GM18873 (cell line): Measurements from ENCODE around the gene DCT.
"Not testable (repeated sequence)": the region's sequence is repeated elsewhere in the genome, so short reads cannot be mapped to it uniquely, and the experiment has no call there.

ENCODE experiments used
- ATAC-seq: cut with Tn5 transposase; IDR thresholded peaks from one replicate; pipeline ENCODE4 v1.9.1; 2021; ENCODE audit warnings: mild to moderate bottlenecking, moderate library complexity, moderate number of reproducible peaks; ENCODE audit not compliant: unreplicated experiment, low FRiP score

Gene DCT

GRCh38 chr13:94479616-94480015 is at the start of gene DCT:
Gene DCT (minus strand): TSS chr13:94479682. CDS start chr13:94479255, 427 bp downstream.
- no peak for ATAC-seq

GRCh38 chr13:94526956-94527355 is 47.5 kb upstream of the DCT start:
- not testable (repeated sequence) for ATAC-seq

GRCh38 chr13:94525781-94526180 is 46.3 kb upstream of the DCT start:
- ATAC-seq, result no peak

- no peak for ATAC-seq
Measured at GRCh38 chr13:94524407-94524806, 44.9 kb upstream of the DCT start.

- no peak for ATAC-seq
Measured at GRCh38 chr13:94520001-94520400, 40.5 kb upstream of the DCT start.

- ATAC-seq, result no peak
Measured at GRCh38 chr13:94516456-94516855, 37.0 kb upstream of the DCT start.

GRCh38 chr13:94515911-94516310 is 36.4 kb upstream of the DCT start:
- ATAC-seq, result no peak

- ATAC-seq, result no peak
Measured at GRCh38 chr13:94515374-94515773, 35.9 kb upstream of the DCT start.

- ATAC-seq, result no peak
Measured at GRCh38 chr13:94513026-94513425, 33.5 kb upstream of the DCT start.

GRCh38 chr13:94505730-94506129 is 26.2 kb upstream of the DCT start:
- ATAC-seq, result no peak

GRCh38 chr13:94503851-94504250 is 24.4 kb upstream of the DCT start:
- no peak for ATAC-seq

GRCh38 chr13:94498831-94499230 is 19.3 kb upstream of the DCT start:
- ATAC-seq, result not testable (repeated sequence)

GRCh38 chr13:94495806-94496205 is 16.3 kb upstream of the DCT start:
- ATAC-seq, result no peak

- ATAC-seq, result no peak
Measured at GRCh38 chr13:94494026-94494425, 14.5 kb upstream of the DCT start.

- no peak for ATAC-seq
Measured at GRCh38 chr13:94487043-94487442, 7.6 kb upstream of the DCT start.

- no peak for ATAC-seq
Measured at GRCh38 chr13:94483970-94484369, 4.5 kb upstream of the DCT start.

- ATAC-seq, result no peak
Measured at GRCh38 chr13:94481941-94482340, 2.5 kb upstream of the DCT start.

GRCh38 chr13:94480672-94481145 is 1.2 kb upstream of the DCT start:
- ATAC-seq, result no peak

- ATAC-seq, result no peak
Measured at GRCh38 chr13:94478913-94479312, 569 bp downstream of the DCT start.

GRCh38 chr13:94470126-94470525 is 9.4 kb downstream of the DCT start:
- ATAC-seq, result no peak

GRCh38 chr13:94464771-94465170 is 14.7 kb downstream of the DCT start:
- no peak for ATAC-seq

GRCh38 chr13:94462670-94463069 is 16.8 kb downstream of the DCT start:
- no peak for ATAC-seq

- ATAC-seq, result no peak
Measured at GRCh38 chr13:94459116-94459515, 20.4 kb downstream of the DCT start.
